ENCODE data around the gene MACROD2.
"Not testable (repeated sequence)": the region's sequence is repeated elsewhere in the genome, so short reads cannot be mapped to it uniquely, and the experiment has no call there.

Gene MACROD2

DNA sequence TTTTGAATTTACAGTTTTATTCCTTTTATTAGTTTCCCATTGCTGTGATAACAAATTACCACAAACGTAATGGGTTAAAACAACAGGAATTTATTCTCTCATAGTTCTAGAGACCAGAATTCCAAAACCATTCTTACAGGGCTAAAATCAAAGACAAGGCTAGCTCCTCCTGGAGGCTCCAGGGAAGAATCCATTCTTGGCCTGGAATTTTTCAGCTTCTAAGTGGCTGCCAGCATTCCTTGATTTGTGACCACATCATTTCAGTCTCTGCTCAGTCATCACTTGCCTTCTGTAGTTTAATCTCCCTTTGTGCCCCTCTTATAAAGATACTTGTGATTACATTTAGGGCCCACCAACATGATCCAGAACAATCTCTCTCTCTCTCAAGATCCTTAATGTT is 4.0 kb upstream of the MACROD2 start:
- no peak for TF ChIP-seq CTCF (IDR thresholded peaks at IDR 0.05; ENCODE audit: insufficient read depth, low read depth, low read length, missing control alignments)
- no peak overlapping the region for H3K4me3 ChIP-seq (ENCODE audit: low read depth, low read length)
- no peak for DNase-seq (ENCODE audit: low read depth)

DNA sequence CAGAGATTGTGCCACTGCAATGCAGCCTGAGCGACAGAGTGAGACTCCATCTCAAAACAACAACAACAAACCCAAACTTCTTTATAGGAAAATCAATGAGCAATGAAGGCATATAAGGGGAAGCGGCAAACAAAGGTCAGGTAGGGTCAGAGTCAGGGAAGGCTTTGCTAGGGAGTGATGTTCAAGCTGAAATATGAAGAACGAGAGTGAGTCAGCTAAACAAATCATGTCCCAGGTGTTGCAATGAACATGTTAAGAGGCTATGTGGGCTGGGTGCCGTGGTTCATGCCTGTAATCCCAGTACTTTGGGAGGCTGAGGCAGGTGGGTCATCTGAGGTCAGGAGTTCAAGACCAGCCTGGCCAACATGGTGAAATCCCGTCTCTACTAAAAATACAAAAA is 3.4 kb upstream of the MACROD2 start:
- not testable (repeated sequence) for DNase-seq (ENCODE audit: low read depth); H3K4me3 ChIP-seq (ENCODE audit: low read depth, low read length)

- no peak for DNase-seq (ENCODE audit: low read depth)
- H3K4me3 ChIP-seq (ENCODE audit: low read depth, low read length): no peak overlapping the region
- TF ChIP-seq CTCF (IDR thresholded peaks at IDR 0.05; ENCODE audit: insufficient read depth, low read depth, low read length, missing control alignments): no peak
Observed at GRCh38 chr20:13995841-13996240, 525 bp downstream of the MACROD2 start.

GRCh38 chr20:13996265-13996664 is 949 bp downstream of the MACROD2 start:
- TF ChIP-seq CTCF (IDR thresholded peaks at IDR 0.05; ENCODE audit: insufficient read depth, low read depth, low read length, missing control alignments): no peak
- no peak overlapping the region for H3K4me3 ChIP-seq (ENCODE audit: low read depth, low read length)
- no peak for DNase-seq (ENCODE audit: low read depth)

DNA sequence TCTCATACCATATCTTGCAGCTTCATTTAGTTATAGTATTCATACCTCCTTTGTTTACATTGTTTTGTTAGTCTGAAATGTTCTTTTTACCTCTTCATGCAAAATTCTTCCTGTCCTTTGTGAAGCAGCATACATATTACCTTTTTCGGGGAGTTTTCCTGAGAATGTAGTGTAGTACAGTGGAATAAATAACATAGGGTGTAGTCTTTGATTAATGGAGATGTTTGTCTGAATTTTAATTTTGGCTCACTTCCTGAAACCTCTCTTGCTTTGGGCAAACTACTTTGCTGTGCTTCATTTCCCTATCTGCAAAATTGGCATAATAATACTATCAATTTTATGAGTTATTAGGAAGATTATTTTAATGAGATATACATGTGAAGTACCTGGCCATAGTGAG is 5.6 kb downstream of the MACROD2 start:
- DNase-seq (ENCODE audit: low read depth): no peak
- no peak overlapping the region for H3K4me3 ChIP-seq (ENCODE audit: low read depth, low read length)
- no peak for TF ChIP-seq CTCF (IDR thresholded peaks at IDR 0.05; ENCODE audit: insufficient read depth, low read depth, low read length, missing control alignments)

- H3K4me3 ChIP-seq (ENCODE audit: low read depth, low read length): no peak overlapping the region
- no peak for TF ChIP-seq CTCF (IDR thresholded peaks at IDR 0.05; ENCODE audit: insufficient read depth, low read depth, low read length, missing control alignments)
- DNase-seq (ENCODE audit: low read depth): no peak
Observed at GRCh38 chr20:14005996-14006395, 10.7 kb downstream of the MACROD2 start.

DNA sequence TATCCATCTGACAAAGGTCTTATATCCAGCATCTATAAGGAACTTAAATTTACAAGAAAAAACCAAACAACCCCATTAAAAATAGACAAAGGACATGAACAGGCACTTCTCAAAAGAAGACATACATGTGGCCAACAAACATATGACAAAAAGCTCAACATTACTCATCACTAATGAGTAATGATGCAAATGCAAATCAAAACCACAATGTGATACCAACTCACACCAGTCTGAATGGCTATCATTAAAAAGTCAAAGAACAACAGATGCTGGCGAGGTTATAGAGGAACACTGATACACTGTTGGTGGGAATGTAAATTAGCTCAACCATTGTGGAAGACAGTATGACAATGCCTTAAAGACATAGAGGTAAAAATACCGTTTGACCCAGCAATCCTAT is 13.9 kb downstream of the MACROD2 start:
- no peak for DNase-seq (ENCODE audit: low read depth)
- H3K4me3 ChIP-seq (ENCODE audit: low read depth, low read length): no peak overlapping the region
- no peak for TF ChIP-seq CTCF (IDR thresholded peaks at IDR 0.05; ENCODE audit: insufficient read depth, low read depth, low read length, missing control alignments)

DNA sequence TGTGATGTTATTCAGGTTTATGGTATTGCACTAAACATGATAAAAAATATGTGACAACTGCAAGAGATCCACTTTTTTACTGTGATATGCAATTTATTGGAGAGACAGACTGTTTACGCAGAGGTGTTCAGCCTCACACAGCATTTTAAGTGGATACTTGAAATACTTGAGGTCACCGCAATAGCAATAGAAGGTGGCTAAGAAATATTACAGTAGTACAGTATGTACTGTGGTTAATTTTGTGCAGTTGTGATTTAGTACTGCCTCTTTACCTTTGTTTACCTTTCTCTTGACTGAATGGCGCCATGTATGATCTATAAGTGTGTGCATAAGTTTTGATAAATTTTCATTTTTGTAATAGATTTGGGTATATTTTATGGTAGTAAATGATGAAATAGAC is 17.4 kb downstream of the MACROD2 start:
- no peak for DNase-seq (ENCODE audit: low read depth)
- H3K4me3 ChIP-seq (ENCODE audit: low read depth, low read length): no peak overlapping the region
- no peak for TF ChIP-seq CTCF (IDR thresholded peaks at IDR 0.05; ENCODE audit: insufficient read depth, low read depth, low read length, missing control alignments)
